Right renal cortex interstitium (tissue), 3 donors: ENCODE data around the gene F13B. TPM values are rescaled to one million over a fixed set of nuclear protein-coding genes. Genes with fewer than 3 reads are reported as not detected.
A peak's percentile ranks its signal among the peaks of the same experiment; 100 is the strongest.
"Not testable (repeated sequence)": the region's sequence is repeated elsewhere in the genome, so short reads cannot be mapped to it uniquely, and the experiment has no call there.

ENCODE experiments used
- DNase-seq, 3 donors: peaks; one replicate each; pipeline ENCODE4 v3.0.0-alpha.2; 2013; ENCODE audit warnings: low read depth in 3 of 3, low spot score in 2 of 3
- polyA plus RNA-seq, 3 donors: library from polyadenylated mRNA; unstranded; fragments of 120-200 nt; gene quantifications; one replicate each; pipeline ENCODE4 v1.2.1, GENCODE V29; 2013; ENCODE audit not compliant: insufficient read length in 3 of 3

Gene F13B
- polyA plus RNA-seq, 3 donors: not detected

DNA sequence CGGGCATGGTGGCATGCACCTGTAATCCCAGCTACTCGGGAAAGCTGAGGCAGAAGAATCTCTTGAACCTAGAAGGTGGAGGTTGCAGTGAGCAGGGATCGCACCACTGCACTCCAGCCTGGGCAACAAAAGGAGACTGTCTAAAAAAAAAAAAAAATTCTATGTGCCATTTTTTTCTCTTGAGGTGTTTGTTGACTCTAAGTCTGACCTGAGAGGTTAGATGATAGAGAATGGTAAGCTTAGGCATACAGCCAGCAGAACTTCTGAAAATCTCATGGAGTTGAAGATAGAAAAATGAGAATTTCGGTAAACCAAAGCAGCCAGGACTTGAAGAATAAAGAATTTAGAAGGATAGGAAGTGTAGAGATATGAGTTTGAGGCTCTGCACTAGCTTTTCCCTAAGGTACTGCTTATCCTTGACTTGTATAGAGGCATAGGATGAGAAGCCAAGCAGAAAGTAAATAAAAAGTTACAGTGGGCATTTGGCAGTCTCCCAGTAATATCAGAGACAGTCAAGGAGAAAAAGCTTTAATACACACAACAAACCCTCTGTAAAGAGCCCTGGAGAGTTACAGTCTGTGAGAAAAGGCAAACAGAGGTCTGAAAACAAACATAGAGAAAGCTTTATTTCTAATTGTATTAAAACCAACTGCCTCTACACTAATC is 24.3 kb downstream of the F13B start:
- no peak for DNase-seq

DNA sequence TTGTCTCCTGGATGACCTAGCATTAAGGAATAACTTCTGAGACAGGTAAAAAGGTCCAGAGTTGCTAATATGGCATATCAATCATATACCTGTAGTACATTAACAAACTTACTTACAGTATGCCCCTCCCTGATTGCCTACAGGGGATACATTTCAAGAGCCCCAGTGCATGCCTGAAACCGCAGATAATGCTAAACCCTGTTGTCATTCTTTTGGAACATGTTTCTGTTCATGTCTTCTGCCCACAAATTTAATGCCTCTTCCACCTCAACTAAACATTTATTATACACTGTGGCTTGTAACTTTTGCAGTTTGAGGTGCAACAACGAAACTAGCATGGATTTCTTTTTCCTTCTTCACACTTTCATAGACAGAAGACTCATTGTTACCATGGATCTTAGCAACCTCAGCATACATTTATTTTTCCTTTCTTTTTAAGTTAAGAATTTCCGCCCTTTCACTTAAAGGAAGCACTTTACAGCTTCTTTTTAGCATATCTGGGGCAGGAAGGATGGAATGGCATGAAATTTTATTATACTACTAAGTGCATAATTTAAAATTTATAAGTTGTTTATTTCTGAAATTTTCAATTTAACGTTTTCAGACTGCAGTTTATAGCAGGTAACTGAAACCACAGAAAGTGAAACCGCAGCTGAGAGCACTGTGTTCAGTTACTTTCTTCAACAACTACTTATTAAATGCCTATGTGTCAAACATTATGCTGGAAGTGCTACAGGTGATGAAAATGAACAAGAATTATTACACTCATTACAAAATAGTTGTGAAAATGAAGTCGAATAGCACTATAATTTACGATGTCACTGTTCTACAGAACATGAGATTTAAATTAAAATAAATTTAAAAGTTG is 25.3 kb downstream of the F13B start:
- no peak for DNase-seq

DNA sequence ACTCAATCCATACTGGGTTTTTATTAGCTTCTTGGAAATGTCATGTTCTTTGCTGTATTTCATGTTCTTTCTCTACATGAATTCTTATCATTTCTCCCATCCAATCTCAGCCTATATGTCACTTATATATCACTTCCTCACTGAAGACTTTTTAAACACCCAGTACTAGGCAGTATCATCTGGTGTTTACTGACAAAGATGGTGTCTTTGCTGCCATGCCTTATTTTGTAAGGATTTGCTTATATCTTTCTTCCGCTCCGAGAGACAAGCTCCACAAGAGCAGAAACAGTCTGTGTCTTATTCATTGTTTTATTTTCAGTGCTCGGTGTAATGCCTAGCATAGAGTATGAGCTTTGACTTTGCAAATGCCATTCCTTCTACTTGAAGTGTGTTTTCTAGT is 30.2 kb downstream of the F13B start:
- no peak for DNase-seq

DNA sequence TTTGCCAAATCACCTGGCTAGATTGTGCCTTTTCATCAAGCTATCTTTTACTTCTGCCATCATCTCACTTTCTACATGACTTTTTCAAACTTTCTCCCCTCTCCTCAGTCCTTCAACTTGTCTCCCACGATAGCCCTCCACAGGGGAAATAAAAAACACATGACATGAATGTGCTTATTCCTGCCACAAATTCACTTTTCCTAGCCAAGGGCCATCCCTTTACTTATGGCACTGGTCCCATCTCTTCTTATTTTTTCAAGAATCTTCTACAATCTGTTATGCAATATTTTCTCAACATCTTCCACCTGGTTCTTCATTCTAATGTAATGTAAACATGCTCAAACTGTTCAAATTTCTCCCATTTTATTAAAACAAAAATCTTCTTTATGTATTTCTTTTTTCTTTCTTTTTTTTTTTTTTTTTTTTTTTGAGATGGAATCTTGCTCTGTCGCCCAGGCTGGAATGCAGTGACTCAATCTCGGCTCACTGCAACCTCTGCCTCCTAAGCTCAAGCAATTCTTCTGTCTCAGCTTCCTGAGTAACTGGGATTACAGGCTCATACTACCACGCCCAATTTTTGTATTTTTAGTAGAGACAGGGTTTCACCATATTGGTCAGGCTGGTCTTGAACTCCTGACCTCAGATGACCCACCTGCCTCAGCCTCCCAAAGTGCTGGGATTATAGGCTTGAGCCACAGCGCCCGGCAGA is 32.3 kb downstream of the F13B start:
- not testable (repeated sequence) for DNase-seq

DNA sequence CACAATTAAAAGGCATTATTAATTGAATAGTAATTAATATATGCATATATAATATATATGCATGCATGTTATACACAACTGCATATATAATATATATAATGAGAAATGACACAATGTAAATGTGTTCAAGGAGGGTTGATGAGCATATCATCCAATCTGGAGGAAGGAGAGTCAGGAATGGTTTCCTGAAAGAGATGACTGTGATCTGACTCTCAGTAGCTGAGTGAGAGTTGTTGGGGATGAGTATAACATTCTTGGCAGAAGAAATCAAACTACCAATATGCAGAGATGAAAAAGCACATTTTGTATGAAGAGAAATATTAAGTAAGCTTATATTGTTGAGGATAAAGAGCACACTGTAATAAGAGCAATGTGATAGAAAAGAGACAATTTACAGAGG is 37.3 kb downstream of the F13B start:
- DNase-seq: no peak

DNA sequence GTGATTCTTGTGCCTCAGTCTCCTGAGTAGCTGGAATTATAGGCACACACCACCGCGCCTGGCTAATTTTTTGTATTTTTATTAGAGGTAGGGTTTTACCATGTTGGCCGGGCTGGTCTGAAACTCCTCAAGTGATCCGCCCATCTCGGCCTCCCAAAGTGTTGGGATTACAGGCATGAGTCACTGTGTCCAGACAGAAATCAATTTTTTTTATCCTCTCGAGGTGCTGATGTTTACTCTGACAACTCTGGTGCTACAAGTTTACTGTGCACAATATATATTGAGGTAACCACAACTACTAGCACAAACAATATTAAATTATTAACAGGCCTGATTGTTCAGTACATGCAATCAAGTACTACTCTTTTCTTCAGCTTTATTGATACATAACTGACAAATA is 39.7 kb downstream of the F13B start:
- no peak for DNase-seq

DNA sequence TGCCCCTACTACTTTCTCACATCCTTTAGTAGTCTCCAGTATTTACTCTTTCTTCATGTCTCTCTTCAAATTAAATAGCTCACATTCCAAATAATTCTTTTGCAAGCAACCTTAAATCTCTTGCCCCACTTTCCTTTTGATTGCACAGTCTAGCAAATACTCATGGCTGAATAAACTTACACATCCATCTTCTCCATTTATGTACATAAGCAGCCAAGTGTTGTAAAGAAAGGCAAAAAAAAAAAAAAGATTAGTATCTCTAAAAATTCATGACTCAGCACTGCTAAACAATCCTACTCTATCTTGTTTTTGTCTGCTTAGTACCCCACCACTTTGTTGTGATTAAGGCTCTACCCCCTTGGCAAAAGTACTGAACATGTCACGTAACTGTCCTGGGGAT is 42.6 kb downstream of the F13B start:
- no peak for DNase-seq

DNA sequence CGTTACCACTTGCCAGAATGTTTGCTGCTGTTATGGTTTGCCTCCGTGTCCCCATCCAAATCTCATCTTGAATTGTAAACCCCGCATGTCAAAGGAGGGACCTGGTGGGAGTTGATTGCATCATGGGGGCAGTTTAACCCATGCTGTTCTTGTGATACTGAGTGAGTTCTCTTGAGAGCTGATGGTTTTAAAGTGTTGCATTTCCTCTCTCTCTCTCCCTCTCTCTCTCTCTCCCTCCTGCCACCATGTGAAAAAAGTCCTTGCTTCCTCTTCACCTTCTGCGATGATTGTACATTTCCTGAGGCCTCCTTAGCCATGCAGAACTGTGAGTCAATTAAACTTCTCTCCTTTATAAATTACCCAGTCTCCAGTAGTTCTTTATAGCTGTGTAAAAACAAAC is 45.3 kb downstream of the F13B start:
- no peak for DNase-seq

DNA sequence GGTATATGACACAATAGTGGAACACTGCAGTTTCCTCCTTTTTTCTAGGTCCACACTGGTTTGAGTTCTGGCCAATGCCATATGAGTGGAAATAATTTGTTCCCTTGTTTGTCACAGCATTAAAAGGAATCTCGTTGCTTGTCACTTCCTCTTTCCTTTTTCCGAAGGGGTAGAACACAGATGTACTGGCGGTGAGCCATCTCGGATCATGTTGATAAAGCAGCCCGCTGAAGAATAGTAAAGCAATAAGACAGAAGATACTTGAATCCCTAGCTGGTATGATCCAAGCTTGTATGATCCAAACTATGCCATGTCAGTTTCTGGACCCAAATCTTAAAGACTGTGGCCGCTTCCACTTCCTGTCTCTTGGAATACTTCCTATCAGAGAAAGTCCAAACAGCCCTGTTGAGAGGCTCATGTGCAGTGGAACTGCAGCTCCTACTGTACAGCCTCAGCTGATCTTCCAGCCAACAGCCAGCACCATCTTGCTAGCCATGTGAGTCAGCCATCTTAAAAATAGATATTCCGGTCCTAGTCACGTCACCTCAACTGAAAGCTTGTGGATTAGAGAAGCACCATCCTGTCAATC is 49.4 kb downstream of the F13B start:
- DNase-seq: no peak

DNA sequence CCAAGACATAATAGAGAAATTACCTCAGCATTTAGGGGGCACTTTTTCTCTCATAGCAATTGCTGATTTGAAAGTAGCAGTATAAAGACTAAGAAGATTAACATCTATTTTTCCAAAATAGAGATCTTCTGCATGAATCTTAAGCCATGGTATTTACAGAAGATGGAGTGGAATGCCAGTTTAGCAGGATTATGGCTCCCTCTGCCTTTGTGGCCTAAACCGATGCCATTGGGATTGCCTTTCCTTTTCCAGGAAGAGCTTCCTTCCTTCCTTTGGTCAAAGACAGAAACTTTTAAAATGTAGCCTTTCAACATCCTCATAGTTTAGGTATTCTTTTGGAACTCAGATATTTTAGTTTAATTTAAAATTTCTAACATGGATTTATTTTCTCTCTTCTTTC is 50.3 kb downstream of the F13B start:
- DNase-seq: no peak

DNA sequence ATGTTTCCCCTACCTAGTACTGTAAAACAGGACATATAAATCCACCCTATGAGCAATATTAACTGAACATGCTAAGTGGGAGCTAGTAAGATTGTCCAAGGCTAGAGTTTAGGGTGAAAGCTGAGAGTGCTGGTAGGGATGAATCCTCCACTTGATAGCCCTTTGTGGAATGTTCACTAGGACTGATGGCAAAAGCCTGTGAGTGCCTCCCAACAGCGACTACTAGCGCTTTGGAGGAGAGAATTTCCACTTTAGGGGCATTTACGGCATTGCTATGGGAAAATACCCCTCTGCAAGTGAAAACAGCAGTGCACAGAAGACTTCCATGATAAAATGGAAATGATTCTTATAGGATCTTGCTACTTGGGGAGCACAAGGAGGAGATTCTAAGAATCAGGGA is 53.8 kb downstream of the F13B start:
- no peak for DNase-seq

DNA sequence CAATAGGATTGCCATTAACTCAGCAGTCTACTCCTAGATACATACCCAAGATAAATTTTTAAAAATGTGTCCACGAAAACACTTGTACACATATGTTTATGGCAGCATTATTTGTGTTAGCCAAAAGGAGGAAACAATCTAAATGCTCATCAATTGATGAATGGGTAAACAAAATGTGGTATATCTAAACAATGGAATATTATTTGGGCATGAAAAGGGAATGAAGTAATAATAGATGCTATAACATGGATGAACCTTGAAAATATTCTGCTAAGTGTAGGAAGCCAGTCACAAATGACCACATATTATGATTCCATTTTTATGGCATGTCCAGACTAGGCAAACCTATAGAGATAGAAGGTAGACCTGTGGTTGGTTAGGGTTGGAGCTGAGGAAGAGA is 55.4 kb downstream of the F13B start:
- DNase-seq: no peak

DNA sequence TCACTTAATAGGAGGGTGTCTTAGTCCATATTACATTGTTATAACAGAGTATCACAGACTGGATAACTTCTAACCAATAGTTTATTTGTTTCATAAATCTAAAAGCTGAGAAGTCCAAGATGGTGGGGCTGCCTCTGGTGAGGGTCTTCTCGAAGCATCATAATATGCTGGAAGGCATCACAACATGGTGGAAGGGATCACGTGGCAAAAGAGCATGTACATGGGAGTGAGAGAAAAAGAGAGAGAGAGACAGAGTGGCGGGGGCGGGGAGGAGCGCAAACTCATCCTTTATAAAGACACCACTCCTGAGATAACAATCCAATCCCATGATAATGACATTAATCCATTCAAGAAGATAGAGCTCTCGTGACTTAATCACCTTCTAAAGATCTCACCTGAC is 58.2 kb downstream of the F13B start:
- DNase-seq: no peak

DNA sequence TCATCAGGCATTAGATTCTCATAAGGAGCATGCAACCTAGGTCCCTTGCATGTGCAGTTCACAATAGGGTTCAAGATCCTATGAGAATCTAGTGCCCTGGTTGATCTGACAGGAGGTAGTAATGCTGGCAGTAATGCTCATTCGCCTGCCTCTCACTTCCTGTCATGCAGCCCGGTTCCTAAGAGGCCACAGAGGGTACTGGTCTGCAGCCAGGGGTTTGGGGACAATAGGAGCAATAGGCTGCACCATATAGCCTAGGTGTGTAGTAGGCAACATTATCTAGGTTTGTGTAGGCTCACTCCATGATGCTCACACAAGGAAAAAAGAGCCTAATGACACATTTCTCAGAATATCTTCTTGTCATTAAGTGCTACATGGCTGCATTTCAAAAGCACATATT is 63.9 kb downstream of the F13B start:
- DNase-seq: no peak

DNA sequence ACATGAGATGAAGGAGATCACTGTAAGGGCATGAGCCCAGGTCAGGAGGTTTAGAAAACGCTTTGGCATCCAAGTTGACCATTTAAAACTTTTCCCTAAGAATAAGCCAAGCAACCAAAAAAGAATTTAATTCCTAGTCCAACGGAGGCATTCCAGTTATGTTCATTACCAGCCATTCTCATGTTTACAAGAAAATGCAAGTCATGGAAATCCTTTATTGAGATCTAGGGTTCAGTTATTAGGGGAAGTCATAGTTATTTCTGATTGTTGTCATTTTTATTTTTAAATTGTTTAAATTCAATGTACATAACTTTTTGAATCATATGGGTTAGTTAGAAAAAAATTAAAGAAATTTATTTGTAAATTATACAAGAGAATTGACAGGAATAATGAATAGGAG is 65.2 kb downstream of the F13B start:
- DNase-seq: no peak

DNA sequence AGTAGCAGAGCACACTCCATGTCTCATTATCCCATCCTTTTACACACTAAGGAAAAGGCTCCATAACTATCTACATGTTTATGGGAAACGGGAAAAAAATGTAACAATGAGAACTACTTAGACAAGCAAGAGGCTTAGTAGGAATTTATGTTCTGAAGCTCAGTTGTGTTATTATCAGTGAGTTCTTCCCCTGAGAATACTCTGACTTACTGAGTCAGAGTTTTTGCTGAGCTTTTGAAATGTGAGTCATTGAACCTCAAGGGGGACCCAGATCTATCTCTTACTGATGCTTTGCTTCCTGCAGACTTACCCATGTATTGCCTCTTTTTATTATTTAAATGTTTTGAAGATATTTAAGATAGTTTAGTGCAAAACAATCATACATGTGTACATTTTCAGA is 69.6 kb downstream of the F13B start:
- DNase-seq: no peak

DNA sequence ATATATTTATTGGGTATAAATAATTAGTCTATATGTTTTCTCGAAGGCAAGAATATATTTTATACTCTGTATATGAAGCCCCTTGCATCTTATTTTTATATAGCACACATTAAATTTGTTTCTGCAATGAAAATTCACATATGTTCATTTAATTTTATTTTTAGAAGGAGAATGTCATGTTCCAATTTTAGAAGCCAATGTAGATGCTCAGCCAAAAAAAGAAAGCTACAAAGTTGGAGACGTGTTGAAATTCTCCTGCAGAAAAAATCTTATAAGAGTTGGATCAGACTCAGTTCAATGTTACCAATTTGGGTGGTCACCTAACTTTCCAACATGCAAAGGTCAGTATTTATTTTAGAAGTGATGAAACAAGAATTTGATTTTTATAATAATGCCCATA is 73.1 kb downstream of the F13B start:
- no peak for DNase-seq

DNA sequence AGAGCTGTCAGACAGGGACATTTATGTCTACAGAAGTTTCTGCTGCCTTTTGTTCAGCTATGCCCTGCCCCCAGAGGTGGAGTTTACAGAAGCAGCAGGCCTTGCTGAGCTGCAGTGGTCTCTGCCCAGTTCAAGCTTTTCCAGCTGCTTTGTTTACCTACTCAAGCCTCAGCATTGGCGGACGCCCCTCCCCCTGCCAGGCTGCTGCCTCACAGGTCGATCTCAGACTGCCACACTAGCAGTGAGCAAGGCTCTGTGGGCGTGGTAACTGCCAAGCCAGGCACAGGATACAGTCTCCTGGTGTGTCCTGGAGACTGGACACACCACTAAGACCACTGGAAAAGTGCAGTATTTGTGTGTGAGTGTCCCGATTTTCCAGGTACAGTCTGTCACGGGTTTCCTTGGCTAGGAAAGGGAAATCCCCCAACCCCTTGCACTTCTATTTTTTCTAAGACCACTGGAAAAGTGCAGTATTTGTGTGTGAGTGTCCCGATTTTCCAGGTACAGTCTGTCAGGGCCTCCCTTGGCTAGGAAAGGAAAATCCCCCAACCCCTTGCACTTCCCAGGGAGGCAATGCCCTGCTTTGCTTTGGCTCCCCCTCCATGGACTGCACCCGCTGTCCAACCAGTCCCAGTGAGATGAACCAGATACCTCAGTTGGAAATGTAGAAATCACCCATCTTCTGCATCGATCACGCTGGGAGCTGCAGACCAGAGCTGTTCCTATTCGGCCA is 75.0 kb downstream of the F13B start:
- DNase-seq: peak in 1 of 3 donors; percentile 3
